GM23338 (cell line): Measurements from ENCODE around the gene OSBPL6. TPM values are rescaled to one million over a fixed set of nuclear protein-coding genes. Genes with fewer than 3 reads are reported as not detected.

Source experiments
- ATAC-seq: fragments of 200-7000 bp; cut with Tn5 transposase; 3 replicates; pipeline ENCODE4 v1.9.1; 2020
- DNase-seq: peaks from one replicate; pipeline ENCODE4 v3.0.0-alpha.2; 2015; ENCODE audit warnings: low spot score
- H2AFZ ChIP-seq: fragments of 200-600 bp; sonication (generic); 2 replicates; pipeline ENCODE4 v1.8.0; 2016; ENCODE audit warnings: antibody characterized with exemption, mild to moderate bottlenecking, moderate library complexity
- H3F3A ChIP-seq: fragments of 200-600 bp; sonication (generic); replicated peaks from 2 replicates; pipeline ENCODE4 v1.8.0; 2017; ENCODE audit warnings: antibody characterized with exemption, mixed run types, low read depth
- H3K27ac ChIP-seq: fragments of 200-600 bp; sonication (generic); 2 replicates; pipeline ENCODE4 v1.6.1; 2016; ENCODE audit warnings: low read depth
- H3K27me3 ChIP-seq: fragments of 200-600 bp; sonication (generic); 2 replicates; pipeline ENCODE4 v1.8.0; 2016; ENCODE audit warnings: mild to moderate bottlenecking, mixed run types, moderate library complexity; ENCODE audit not compliant: insufficient read depth
- H3K36me3 ChIP-seq: fragments of 200-600 bp; sonication (generic); 2 replicates; pipeline ENCODE4 v1.8.0; 2016; ENCODE audit warnings: mild to moderate bottlenecking; ENCODE audit not compliant: insufficient read depth
- H3K4me1 ChIP-seq: fragments of 200-600 bp; sonication (generic); 2 replicates; pipeline ENCODE4 v1.8.0; 2016; ENCODE audit warnings: mild to moderate bottlenecking, moderate library complexity; ENCODE audit not compliant: insufficient read depth
- H3K4me2 ChIP-seq: fragments of 200-600 bp; sonication (generic); 2 replicates; pipeline ENCODE4 v1.7.1; 2017; ENCODE audit warnings: mixed run types
- H3K4me3 ChIP-seq: fragments of 200-600 bp; sonication (generic); 2 replicates; pipeline ENCODE4 v1.6.1; 2016; ENCODE audit warnings: mixed run types
- H3K79me2 ChIP-seq: fragments of 200-600 bp; sonication (generic); replicated peaks from 2 replicates; pipeline ENCODE4 v1.8.0; 2017; ENCODE audit warnings: mild to moderate bottlenecking; ENCODE audit not compliant: insufficient read depth
- H3K9me2 ChIP-seq: fragments of 200-600 bp; sonication (generic); 2 replicates; pipeline ENCODE4 v1.8.0; 2017; ENCODE audit not compliant: insufficient read depth
- H4K20me1 ChIP-seq: fragments of 200-600 bp; sonication (generic); replicated peaks from 2 replicates; pipeline ENCODE4 v1.8.0; 2017; ENCODE audit warnings: mild to moderate bottlenecking; ENCODE audit not compliant: insufficient read depth
- H3K27ac Mint-ChIP-seq: 2 replicates; pipeline ENCODE4 v1.8.0; 2020; ENCODE audit warnings: inconsistent platforms, mild to moderate bottlenecking, moderate library complexity, mixed read lengths
- H3K27me3 Mint-ChIP-seq: 3 replicates; pipeline ENCODE4 v1.8.0; 2022; ENCODE audit warnings: low read depth, mild to moderate bottlenecking, moderate library complexity, mixed read lengths, inconsistent platforms; ENCODE audit not compliant: insufficient read depth, poor library complexity
- H3K36me3 Mint-ChIP-seq: 3 replicates; pipeline ENCODE4 v1.8.0; 2021; ENCODE audit warnings: low read depth, mild to moderate bottlenecking, inconsistent platforms, moderate library complexity, mixed read lengths
- H3K4me1 Mint-ChIP-seq: 3 replicates; pipeline ENCODE4 v1.8.0; 2020; ENCODE audit warnings: mild to moderate bottlenecking, inconsistent platforms, mixed read lengths
- H3K4me3 Mint-ChIP-seq: 3 replicates; pipeline ENCODE4 v1.8.0; 2021; ENCODE audit warnings: moderate library complexity, mild to moderate bottlenecking, inconsistent platforms, mixed read lengths
- H3K9me3 Mint-ChIP-seq: 3 replicates; pipeline ENCODE4 v1.8.0; 2020; ENCODE audit warnings: moderate library complexity, mild to moderate bottlenecking, inconsistent platforms, mixed read lengths
- CREB1 ChIP-seq: fragments of 250-450 bp; sonication (Bioruptor Pico); IDR thresholded peaks from 2 replicates; pipeline ENCODE4 v1.5.0; 2020; ENCODE audit warnings: low read depth, mild to moderate bottlenecking, moderate library complexity
- CTCF ChIP-seq, 2 experiments: fragments of 200-600 bp in 1 of 2; sonication (generic) in 1 of 2; conservative IDR thresholded peaks; 2 replicates each; pipeline versions ENCODE4 v1.5.1 to v1.6.1; 2016 to 2017; ENCODE audit warnings: antibody characterized with exemption in 2 of 2, low read depth in 2 of 2, mild to moderate bottlenecking in 2 of 2, moderate library complexity in 1 of 2
- EZH2 ChIP-seq: fragments of 200-600 bp; sonication (generic); IDR thresholded peaks from one replicate; pipeline ENCODE4 v1.8.0; 2017; ENCODE audit warnings: antibody characterized with exemption, mild to moderate bottlenecking, low read depth; ENCODE audit not compliant: unreplicated experiment
- EZH2phosphoT487 ChIP-seq: fragments of 200-600 bp; sonication (generic); IDR thresholded peaks from one replicate; pipeline ENCODE4 v1.8.1; 2018; ENCODE audit warnings: antibody characterized with exemption; ENCODE audit not compliant: unreplicated experiment
- JUNB ChIP-seq: IDR thresholded peaks from one replicate; pipeline ENCODE4 v1.6.1; 2016; ENCODE audit warnings: antibody characterized with exemption; ENCODE audit not compliant: unreplicated experiment
- NANOG ChIP-seq: IDR thresholded peaks from 2 replicates; pipeline ENCODE4 v1.6.1; 2016; ENCODE audit warnings: antibody characterized with exemption, borderline replicate concordance
- POLR2AphosphoS5 ChIP-seq: IDR thresholded peaks from 2 replicates; pipeline ENCODE4 v1.6.1; 2016; ENCODE audit warnings: antibody characterized with exemption, low read depth
- REST ChIP-seq: IDR thresholded peaks from one replicate; pipeline ENCODE4 v1.6.1; 2018; ENCODE audit warnings: antibody characterized with exemption; ENCODE audit not compliant: unreplicated experiment
- STAT1 ChIP-seq: IDR thresholded peaks from one replicate; pipeline ENCODE4 v1.6.1; 2016; ENCODE audit warnings: antibody characterized with exemption; ENCODE audit not compliant: unreplicated experiment
- ZNF114 ChIP-seq: fragments of 250-450 bp; sonication (Bioruptor Pico); IDR thresholded peaks from 2 replicates; pipeline ENCODE4 v1.5.0; 2020; ENCODE audit warnings: mild to moderate bottlenecking, moderate library complexity
- ZNF331 ChIP-seq: fragments of 250-450 bp; sonication (Bioruptor Pico); IDR thresholded peaks from 2 replicates; pipeline ENCODE4 v1.5.0; 2020; ENCODE audit warnings: low read depth, mild to moderate bottlenecking, moderate library complexity
- polyA plus RNA-seq: library from polyadenylated mRNA; unstranded; fragments of >200 nt; fragmentation: Nextera tagmentation; extraction: Ambion mirVana; gene quantifications from 2 replicates; pipeline ENCODE4 v1.2.1, GENCODE V29; 2016
- total RNA-seq: library from RNA; depleted of rRNA; stranded (reverse); fragments of >200 nt; shearing (Covaris generic); gene quantifications from 2 replicates; pipeline ENCODE4 v1.2.3, GENCODE V29; 2014
- TF ChIP-seq, protein P1 (sequence below): IDR thresholded peaks from 2 replicates; pipeline ENCODE4 v1.6.1; 2016; ENCODE audit warnings: antibody characterized with exemption

The OSBPL6 gene
- total and polyA plus RNA-seq, 2 experiments from 2014 or later, result 6.0 to 8.5 TPM

DNA sequence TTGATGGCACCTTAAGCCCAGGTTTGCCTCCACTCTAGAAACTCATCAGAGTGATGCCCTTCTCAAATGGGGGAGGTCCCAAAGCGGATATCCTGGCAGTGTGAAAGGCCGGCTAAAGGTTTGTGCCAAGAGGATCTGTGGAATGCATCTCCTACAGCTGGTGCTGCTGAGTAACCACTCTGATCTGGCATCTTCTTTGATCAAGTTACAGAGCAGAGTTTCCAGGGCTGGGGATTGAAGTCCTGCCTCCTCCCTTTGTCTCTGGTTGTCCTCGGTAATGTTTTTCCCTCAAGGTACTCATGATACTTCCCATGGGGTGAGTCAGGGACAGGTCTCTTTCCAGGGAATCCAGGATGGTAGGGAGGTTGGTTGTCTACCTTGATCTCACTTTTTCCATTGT, 232.1 kb downstream of the OSBPL6 start (continued):
- TF ChIP-seq, protein P1, sequence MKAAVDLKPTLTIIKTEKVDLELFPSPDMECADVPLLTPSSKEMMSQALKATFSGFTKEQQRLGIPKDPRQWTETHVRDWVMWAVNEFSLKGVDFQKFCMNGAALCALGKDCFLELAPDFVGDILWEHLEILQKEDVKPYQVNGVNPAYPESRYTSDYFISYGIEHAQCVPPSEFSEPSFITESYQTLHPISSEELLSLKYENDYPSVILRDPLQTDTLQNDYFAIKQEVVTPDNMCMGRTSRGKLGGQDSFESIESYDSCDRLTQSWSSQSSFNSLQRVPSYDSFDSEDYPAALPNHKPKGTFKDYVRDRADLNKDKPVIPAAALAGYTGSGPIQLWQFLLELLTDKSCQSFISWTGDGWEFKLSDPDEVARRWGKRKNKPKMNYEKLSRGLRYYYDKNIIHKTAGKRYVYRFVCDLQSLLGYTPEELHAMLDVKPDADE, result no peak
- TF ChIP-seq NANOG (no peak), POLR2AphosphoS5 (no peak), STAT1 (no peak), CREB1 (no peak), ZNF114 (CRISPR knock-in tag) (no peak), CTCF (conservative IDR thresholded peaks at IDR 0.05; ENCODE audit: low read depth in 2 of 2) (no peak), ZNF331 (CRISPR knock-in tag) (no peak)

- peaks cover 50% of the 10 kb centered on the region for H3K36me3 Mint-ChIP-seq
- H3K4me1 Mint-ChIP-seq, result no peaks in the 10 kb centered on the region
- H3K4me3 Mint-ChIP-seq, result no peak overlapping the region
- Histone ChIP-seq H3K4me3 (no peak overlapping the region), H4K20me1 (no peaks in the 10 kb centered on the region; the same call in 1 of the 2 replicates), H3K27ac (no peak overlapping the region), H3K27me3 (no peaks in the 10 kb centered on the region), H3K9me2 (no peaks in the 10 kb centered on the region), H3F3A (no peaks in the 10 kb centered on the region), H3K36me3 (peaks cover 14% of the 10 kb centered on the region; the same call in 1 of the 2 replicates), H3K4me1 (no peaks in the 10 kb centered on the region), H3K79me2 (no peaks in the 10 kb centered on the region; the same call in none of the 2 replicates), H2AFZ (no peak overlapping the region), H3K4me2 (no peak overlapping the region)
- no peaks in the 10 kb centered on the region for H3K27me3 Mint-ChIP-seq
- DNase-seq (no peak), ATAC-seq (no peak)
- H3K27ac Mint-ChIP-seq, result no peak overlapping the region
- peaks cover 7% of the 10 kb centered on the region; the same call in 1 of the 3 replicates for H3K9me3 Mint-ChIP-seq
- TF ChIP-seq CREB1 (no peak), CTCF (conservative IDR thresholded peaks at IDR 0.05; ENCODE audit: low read depth in 2 of 2) (no peak), EZH2 (no peak), ZNF331 (CRISPR knock-in tag) (no peak), POLR2AphosphoS5 (no peak), STAT1 (no peak), ZNF114 (CRISPR knock-in tag) (no peak), REST (no peak), JUNB (no peak), EZH2phosphoT487 (no peak), NANOG (no peak)
- TF ChIP-seq, protein P1, result no peak
Measured at GRCh38 chr2:178427458-178427857, 233.1 kb downstream of the OSBPL6 start.
